ENCODE data around the gene ECEL1.
A peak's percentile ranks its signal among the peaks of the same experiment; 100 is the strongest.

ECEL1 gene

DNA sequence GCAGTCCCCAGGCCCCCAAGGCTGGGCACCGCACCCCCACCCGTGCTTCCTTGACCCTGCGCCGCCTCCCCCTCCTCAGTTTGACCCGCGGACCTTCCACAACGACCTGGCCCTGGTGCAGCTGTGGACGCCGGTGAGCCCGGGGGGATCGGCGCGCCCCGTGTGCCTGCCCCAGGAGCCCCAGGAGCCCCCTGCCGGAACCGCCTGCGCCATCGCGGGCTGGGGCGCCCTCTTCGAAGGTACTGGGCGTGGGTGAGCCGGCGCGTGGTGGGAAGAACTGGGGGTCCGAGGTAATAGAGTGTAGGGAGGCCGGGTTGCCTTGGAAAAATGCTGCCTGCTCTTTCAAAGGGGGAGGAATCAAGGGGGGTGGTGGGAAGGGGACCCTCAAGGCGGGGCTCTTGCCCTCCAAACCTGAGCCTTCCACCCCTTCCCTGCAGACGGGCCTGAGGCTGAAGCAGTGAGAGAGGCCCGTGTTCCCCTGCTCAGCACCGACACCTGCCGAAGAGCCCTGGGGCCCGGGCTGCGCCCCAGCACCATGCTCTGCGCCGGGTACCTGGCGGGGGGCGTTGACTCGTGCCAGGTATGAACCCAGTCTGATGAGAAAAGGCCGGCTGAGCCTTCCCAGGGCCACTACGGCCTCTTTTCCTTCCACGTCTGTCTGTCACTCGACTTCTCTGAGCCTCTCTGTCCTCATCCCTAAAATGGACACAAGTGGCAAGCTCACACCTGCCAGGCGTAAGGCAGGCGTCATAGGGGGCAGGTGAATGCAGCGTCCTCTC lies 35.2 kb upstream of the ECEL1 start:
- DNase-seq = no peak

DNA sequence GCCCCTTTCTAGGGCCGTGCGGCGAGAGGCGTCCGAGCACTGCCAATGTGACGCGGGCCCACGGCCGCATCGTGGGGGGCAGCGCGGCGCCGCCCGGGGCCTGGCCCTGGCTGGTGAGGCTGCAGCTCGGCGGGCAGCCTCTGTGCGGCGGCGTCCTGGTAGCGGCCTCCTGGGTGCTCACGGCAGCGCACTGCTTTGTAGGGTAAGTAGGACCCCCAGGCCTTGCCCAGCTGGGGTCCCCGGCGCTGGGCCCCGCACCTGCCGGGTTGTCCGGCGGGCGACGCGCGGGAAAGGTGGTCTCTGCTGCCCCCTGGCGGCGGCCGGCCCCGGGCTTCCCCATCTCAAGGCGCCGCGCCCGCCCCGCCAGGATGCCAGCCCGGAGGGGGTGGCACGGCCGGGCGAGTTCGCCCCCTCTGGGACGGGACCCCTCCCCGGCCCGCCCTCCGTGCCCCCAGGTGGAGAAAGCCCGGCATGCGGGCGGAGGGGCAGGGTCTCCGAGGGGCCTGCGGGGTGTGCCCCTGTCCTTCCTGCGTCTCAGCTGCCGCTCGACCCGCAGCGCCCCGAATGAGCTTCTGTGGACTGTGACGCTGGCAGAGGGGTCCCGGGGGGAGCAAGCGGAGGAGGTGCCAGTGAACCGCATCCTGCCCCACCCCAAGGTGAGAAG lies 34.5 kb upstream of the ECEL1 start:
- DNase-seq = no peak

DNA sequence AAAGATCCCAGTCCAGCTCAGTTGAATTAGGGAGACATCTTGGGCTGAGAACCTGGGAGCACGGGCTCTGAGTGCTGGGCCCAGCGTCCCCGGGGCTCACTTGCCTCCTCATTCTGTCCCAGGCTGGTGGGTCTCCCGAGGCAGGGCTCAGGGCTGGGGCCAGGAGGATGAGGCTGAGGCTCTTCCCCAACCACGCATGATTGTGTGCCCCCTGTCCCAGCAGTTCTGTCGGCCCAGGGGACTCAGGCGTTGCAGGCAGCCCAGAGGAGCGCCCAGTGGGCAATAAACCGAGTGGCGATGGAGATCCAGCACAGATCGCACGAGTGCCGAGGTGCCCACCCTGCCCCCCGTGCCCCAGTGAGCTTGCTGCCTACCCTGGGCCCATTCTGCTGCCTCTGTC lies 33.5 kb upstream of the ECEL1 start:
- no peak for DNase-seq

DNA sequence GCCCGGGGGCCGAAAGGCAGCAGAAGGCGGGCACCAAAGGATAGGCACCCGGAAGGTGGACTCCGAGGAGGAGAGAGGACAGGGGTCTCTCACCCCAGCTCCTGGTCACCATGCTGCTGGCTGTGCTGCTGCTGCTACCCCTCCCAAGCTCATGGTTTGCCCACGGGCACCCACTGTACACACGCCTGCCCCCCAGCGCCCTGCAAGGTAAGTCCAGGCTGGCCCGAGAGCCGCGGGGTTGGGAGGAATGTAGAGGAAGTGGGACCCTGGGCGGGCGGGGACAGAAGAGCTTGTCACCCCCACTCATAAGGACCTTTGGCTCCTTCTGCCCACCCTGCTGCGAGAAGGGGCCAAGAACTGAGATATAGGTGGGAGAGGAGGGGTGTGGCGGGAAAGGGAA lies 32.9 kb upstream of the ECEL1 start:
- DNase-seq = no peak

DNA sequence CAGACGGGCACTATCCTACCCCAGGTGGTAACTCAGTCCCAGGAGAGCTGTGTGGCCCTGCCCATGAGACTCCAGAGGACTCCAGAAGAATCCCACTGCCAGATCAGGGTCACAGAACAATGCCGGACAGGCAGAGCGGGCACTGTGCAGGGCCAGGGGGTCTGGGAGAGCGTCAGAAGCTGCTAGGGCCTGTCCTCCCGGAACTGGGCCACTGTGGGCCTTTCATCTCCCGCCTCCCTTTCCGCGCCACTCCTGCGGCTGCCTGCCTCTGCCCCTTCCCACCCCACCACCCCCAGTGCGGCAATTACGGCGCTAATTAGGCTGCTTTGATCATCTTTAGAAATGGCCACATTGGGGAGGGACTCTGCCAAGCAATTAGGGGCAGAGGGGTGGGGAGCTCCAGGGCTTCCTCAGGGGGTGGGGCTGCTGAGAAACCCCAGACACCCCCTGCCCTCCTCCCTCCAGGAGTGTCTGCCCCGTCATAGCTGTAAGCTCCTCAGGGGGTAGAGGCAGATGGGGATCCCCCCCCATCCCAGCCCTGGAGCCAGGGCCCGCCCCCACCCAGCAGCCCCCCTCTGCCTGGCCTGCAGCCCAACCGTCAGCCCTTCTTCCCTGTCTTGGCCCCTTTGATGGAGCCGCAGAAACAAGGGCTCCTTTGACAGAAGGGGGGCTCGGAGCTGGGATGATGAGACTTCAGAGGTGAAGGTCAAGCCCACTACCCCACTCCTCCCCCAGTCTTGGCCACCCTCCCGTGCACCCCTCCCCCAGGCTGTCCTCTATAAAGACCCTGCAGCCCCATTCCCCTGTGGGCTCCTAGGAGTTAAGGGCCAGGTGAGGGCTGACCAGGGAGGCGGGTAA lies 32.2 kb upstream of the ECEL1 start, which contains the start of gene PRSS56:
PRSS56 (plus strand) TSS at position 808 of the 858 bp plus-strand sequence. CDS start 211 bp downstream, outside the sequence.
- DNase-seq = no peak

DNA sequence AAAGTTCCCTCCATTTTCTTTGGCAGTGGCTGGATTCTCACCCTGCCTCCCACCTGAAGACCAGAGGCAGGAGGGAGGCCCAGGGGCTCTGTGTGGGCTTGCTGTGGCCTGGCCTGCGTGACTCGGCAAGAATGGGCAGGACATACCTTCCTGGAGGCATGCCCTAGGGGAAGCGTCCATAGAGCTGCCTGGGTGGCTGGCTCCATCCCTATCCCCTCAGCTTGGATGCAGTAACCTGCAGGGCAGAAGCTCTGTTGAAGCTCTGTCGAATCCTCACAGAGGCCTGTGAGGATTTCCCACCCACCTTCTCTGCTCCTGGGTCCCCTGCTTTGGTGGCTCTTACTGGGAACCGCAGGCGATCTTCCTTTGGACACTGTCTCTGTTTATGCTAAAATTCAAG lies 31.2 kb upstream of the ECEL1 start:
- no peak for DNase-seq

DNA sequence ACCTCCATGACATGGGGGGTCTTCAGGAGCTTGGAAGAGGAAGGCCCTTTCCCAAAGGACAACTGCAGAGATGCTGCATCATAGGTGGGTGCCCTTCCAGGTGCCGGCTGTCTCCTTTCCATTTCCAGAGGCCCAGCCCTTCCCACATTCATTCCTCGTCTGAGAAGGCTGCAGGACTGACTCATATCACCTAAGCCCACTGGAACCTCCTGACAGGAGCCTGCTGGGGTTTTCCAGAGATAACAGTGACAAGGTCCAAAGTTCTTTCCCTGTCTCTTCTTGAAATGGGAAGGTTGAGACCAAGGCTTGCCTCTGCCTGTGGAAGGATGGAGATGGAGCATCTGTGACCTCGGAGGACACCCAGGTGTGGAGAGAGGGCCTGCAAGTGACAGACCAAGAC lies 28.9 kb upstream of the ECEL1 start:
- no peak for DNase-seq

DNA sequence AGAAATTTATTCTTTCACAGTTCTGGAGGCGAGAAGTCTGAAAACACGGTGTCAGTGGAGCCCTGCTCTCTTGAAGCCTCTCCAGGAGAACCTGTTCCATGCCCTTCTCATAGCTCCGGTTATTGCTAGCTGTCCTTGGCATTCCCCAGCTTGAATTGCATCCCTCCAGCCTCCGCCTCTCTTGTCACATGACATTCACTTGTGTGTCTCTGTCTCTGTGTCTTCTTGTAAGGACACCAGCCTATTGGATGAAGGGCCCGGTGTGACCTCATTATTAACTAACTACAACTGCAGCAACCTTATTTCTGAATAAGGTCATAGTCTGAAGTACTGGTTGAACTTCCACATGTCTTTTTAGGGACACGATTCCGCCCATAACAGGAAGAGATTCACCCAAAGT lies 28.0 kb upstream of the ECEL1 start:
- DNase-seq = no peak

DNA sequence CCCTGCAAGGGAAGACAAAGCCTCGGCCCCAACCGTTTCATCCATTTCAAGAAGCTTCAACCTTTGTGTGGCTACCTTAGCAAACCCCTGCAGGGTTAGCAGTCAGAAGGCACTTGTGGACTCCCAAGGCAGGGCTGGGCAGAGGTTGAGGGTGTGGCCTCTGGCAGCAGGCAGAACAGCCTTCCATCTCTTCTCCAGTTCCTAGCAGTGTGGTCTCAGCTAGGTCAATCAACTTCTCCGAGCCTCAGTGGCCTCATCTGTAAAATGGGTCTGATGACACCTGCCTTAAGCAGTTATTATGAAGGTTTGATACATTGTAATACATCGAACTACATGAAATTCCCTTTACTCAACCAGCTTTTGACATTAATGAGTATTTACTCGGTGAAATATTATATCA lies 25.7 kb upstream of the ECEL1 start:
- no peak for DNase-seq

DNA sequence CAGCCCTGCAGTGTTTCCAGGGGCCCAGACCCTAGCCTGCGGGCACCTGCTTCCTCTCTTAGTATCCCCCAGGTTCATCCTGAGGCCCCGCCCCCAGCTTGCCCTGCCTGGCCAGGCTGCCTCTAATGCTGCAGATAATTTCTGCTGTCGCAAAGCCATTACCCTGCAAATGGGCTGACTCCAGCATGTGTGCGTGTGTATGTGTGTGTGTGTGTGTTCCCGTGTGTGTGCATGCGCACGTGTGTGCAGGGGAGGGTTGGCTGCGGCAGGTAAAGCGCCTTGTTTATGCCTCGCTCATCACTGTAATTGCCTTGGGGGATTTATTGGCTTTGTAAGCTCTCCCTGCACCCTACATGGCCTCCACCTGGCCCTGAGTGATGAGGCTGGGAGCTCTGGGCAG lies 25.0 kb upstream of the ECEL1 start:
- DNase-seq = no peak

DNA sequence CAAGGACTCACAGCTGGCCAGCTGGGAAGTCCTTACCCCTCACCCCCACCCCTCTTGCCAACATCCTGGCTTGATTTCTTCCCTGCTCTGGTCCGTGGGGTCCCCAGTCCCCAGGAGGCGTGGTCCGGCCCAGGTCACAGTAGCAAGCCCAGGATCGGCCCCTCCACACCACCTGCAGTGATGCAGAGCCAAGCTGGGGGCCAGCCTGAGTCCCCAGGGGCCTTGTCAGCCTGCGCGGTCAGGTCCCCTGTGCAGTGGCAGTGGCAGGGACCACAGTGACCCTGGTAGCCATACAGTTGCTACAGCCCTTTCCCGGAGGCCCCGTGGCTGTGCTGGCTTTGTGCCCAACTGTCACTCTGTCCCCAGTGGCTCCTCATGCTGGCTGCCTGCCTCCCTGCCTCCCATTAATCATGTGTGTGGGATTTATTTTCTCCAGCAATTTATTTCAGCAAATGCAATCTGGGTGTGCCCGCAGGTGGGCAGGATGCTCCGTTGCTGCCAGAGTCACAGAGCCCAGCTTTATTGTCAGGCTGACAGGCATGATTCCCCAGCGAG lies 23.8 kb upstream of the ECEL1 start:
- DNase-seq = peak; percentile 59

DNA sequence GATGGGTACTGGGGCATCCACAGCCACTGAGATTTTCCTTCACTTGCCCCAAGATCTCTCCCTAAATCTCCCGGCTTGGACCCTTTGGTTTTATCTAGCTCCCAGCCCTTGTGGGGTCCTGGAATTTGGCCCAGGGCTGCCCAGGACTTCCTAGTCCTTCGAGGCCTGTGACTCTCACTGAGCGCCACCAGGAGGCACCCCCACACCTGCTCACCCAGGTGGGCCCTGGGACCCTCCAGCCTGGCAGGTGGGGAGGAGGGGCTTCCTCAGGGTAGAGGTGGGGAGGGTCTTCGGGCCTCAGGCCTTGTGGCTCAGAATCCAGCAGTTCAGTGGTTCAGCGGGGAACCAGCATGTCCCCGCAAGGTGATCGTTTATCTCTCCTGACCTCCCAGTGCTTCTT lies 20.6 kb upstream of the ECEL1 start:
- DNase-seq = no peak

DNA sequence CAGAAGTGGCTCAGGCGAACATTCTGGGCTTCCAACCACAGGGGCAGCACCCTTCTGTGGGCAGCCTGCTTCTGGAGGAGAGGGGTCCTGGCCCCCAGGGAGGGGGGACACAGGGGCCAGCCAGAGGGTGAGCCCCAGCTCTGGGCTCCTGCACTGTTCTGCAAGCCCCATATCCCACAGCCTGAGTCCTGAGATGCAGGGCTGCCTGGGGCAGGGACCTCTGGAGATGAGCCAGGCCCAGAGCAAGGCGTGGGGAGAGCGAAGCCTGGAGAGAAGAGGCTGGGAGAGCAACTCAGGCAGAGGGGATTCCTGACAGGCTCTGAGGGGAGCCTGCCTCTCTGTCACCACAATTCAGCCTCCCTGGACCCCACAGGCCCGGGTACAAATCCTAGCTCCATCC lies 19.1 kb upstream of the ECEL1 start:
- no peak for DNase-seq

DNA sequence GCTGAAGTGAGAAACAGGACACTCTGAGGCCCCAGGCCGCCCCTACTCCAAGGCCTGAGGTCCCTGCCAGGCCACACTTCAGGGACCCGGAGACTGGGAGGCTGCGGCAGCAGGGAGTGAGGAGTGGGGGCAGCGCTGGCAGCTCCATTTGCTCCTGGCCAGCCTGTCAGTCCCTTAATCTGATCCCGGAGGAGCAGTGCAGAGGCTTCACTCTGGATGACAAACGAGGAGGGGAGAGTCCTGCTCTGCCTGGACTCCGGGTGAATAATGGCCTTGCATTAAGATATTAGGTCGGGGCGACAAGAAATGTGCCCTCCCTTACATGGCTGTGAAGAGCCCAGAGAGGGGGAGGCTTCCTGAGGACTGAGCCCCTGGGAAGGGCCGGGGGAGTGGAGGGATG lies 18.2 kb upstream of the ECEL1 start:
- no peak for DNase-seq

DNA sequence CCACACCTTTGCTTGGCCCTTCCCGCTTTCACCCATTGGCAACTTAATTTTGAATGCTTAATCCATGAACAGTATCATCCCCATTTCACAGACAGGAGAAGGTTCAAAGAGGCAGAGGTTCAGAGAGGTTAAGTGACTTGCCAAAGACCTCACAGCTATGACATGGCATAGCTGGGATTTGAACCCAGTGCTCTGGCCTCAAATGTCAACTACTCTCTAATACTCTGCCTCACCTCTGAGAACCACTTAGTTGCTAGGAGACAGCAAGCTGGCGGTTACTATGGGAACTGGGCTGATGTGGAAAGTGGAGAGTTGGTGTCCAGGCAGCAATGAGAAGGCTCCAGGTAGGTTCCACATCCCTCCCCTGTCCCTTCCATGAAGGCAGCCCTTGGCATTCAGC lies 16.8 kb upstream of the ECEL1 start:
- DNase-seq = no peak

DNA sequence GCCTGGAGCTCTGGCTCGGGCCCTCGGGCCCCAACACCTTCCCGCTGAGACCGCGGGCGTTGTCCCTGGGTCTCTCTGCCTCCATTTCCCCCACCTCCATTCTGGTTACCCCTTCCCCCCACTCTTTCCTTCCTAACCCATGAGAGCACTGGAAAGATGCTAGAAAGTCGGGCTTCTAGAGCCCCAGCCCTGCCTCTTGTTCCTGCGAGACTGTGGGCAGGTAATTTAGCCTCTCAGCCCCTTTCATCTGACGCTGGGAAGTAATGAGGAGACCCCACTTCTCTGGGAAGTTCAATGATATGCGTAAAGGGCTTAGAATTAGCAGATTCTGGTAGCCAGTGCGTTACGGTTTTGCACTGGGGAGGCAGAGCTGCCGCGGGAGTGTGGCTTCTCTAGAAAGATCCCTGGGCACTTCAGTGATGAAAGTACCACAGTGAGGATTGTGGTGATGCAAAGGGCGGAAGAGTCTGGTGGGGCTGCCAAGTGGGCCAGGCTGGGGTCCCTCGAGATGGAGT lies 16.2 kb upstream of the ECEL1 start:
- no peak for DNase-seq

DNA sequence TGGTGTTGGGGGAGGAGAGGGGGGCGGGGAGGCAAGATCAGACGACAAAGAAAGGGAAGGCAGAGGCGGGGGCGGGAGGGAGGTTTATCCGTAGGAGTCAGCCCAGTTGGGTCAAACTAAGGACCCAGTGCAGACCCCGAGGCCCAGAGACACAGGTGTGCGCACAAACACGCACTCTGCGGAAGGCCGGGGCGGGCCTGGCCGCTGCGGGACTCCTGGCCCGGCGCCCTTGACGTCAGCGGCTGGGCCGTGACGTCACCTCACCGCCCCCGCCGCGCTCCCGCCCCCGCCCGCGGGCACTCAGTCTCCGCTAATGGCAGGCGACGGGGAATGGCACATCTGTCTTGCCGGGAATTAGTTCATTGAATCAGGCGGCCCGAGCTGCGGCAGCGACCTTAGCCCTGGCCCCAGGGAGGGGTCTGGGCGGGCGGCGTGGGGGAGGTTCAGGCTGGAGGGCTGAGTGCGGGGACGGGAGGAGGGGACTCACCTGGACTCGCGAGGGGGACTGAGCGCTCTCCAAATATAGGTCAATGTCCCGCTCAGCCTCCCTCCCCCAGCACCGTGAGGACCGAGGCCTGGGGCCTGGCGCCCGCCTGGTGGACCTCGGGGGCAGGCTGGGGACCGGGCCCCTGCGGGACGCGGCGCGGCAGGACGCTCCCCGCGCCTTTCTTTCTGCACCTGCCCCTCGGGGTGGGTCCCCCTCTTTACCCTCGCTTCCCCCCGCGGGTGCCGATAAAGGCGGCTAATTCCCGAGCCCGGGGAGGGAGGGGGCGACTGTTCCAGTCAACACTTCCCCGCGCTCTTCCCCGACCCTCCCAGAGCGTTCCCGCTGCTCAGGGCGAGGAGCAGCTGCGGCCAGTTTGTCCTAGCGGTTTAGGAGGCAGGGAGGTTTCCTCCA lies 15.5 kb upstream of the ECEL1 start:
- peak; percentile 71 for DNase-seq

DNA sequence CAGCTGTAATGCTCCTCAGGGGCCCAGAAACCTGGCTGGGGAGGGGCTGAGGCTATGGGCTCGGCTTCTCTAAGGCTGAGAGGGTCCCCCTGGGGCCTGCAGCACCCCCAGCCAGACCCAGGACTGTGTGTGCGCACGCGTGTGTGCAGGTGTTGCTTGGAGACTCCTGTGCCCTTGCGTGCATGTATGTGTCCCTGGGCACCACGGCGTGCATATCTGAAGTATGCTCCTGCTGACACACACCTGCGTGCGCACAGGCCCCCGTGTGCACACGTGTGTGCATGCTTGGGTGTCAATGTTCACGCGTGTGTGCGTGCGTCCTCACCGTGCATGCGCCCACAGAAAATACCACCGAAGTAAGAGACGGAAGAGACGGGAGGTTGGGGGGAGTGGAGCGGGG lies 14.9 kb upstream of the ECEL1 start:
- DNase-seq = no peak

DNA sequence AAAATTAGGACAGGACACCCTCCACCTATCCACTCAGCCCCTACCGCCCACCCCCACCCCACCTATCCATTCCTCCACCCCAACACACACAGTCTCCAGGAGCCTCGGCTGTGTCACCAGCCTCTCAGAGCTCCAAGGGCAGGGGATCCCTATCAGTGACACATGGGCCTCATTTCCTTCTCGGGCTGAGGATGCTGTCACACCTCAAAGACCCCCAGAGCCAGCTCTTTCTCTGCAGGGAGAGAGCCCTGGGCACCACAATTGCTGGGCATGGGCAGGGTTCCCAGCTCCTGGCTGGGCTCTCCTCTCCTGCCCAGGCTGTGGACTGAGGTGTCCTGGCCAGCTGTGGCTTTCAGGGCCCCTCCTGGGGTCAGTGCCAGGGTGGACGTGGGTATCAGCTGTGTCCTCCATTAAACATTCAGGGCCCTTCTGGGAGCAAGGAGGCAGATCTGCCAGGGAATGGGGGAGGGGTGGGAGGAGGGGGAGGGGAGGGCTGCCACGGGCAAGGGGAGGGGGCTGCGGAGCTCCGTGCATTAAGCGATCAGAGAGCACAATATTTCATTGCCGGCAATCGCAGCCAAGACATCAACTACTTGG lies 14.3 kb upstream of the ECEL1 start:
- DNase-seq = no peak

DNA sequence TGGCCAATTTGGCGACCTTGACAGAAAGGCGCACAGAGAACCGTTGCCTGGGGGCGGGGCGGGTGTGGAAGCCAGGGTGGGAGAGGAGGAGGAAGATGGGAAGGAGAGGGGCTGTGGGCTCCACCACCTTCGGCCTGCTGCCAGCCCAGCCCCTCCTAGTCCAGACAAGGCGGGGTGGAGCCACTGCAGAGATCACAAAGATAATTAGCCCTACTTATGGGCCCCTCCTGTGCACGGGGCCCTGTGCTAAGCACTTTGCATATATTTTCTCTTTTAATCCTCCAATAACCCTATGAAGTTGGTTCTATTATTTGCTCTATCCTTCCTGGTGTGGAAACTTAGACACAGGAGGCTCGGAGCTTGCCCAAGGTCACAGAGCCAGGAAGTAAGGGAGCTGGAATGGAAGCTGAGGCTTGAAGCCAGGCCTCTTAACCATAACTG lies 13.7 kb upstream of the ECEL1 start:
- no peak for DNase-seq

DNA sequence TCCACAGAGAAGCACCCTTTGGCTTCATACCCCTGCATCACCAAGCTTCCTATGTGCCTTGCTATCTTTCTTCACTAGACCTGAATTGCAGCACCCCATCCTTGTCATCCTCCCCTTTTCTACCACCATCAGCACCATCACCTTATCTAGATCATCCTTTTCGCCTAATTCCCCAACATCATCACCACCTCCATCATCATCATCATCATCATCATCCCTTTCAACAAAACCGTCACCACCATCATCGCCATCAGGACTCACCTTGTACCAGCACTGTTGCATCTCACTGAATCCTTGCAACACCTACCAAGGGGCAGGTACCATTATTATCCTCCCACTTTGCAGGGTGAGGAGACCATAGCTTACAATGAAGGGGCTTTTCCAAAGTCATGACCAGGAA lies 10.8 kb upstream of the ECEL1 start:
- DNase-seq = no peak

DNA sequence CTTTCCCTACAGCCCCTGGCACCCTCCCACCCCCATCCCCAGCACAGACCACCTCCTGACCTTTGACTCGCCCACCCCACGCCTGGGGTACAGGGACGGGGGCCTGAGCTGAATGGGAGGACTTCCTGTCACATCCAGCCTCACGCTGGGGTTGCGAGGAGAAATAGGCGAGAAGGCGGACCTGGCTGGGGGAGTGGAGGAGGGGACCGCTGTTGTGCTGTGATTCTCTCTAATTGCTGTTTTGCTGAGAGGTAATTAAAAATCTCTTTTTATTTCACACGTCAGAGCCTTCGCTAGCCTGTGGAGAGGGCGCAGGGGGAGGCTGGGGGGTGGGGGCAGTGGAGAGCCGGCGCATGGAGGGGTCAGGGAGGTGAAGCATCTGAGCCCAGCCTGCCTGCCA lies 9.7 kb upstream of the ECEL1 start:
- DNase-seq = no peak

Measured in SHP77 treated with DMSO at 0.1 percent for 48 hours (cell line).